BLaER1 treated with 17β-estradiol and CSF1 and Interleukin-3, amounts not matched to agents 10 nM and 100 nM (cell line): ENCODE data around the gene TTC8.

Source experiments
- H3K27ac ChIP-seq, 11 experiments: shearing (Covaris generic); formaldehyde crosslinking; 2 replicates each; pipeline ENCODE4 v1.8.1; 2022
- H3K27me3 ChIP-seq, 11 experiments: shearing (Covaris generic); formaldehyde crosslinking; 2 replicates each; pipeline ENCODE4 v1.8.1; 2022
- H3K36me3 ChIP-seq, 11 experiments: shearing (Covaris generic); formaldehyde crosslinking; 2 replicates each; pipeline ENCODE4 v1.8.1; 2022
- H3K4me1 ChIP-seq, 10 experiments: shearing (Covaris generic); formaldehyde crosslinking; 2 replicates each; pipeline ENCODE4 v1.8.1; 2022
- H3K4me2 ChIP-seq, 11 experiments: shearing (Covaris generic); formaldehyde crosslinking; 2 replicates each; pipeline ENCODE4 v1.8.1; 2022
- H3K4me3 ChIP-seq, 10 experiments: shearing (Covaris generic); formaldehyde crosslinking; 2 replicates each; pipeline ENCODE4 v1.8.1; 2022
- H3K9ac ChIP-seq, 11 experiments: shearing (Covaris generic); formaldehyde crosslinking; 2 replicates each; pipeline ENCODE4 v1.8.1; 2022
- H3K9me3 ChIP-seq, 11 experiments: shearing (Covaris generic); formaldehyde crosslinking; replicated peaks in 1 of 11; 2 replicates each; pipeline ENCODE4 v1.8.1; 2022
- H4K20me1 ChIP-seq, 11 experiments: shearing (Covaris generic); formaldehyde crosslinking; 2 replicates each; pipeline ENCODE4 v1.8.1; 2022
- Cebpa-rat ChIP-seq, 11 experiments: shearing (Covaris generic); IDR thresholded peaks; 2 replicates each; pipeline ENCODE4 v1.8.1; 2022

The TTC8 gene

DNA sequence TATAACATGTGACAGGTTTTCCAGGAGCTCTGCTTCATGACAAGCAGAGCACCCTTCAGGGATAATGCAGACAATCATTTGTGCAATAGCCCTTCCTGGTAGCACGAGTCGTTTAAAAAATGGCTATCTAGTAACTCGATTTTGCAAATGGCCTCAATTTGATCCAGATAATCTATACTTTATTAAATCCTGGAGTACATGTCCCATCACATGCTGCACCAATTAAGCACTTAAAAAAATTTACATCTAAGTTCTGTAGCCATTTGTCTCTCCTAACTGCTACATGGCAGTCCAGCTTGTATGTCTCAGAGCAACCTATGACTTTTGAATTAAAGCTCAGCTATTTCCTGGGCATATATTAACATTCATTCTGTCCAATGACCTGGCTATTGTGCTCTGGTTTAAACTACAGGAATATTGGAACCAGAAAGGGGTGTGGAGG lies 79.8 kb downstream of the TTC8 start:
- Histone ChIP-seq H3K4me3 (no peak overlapping the region), H3K9me3 (peaks cover 9 to 23% (median 17%) of the 10 kb centered on the region in 11 experiments; a peak in 20 of 22 replicates), H3K4me1 (no peaks in the 10 kb centered on the region), H3K27me3 (no peaks in the 10 kb centered on the region), H3K27ac (no peak overlapping the region), H3K36me3 (no peaks in the 10 kb centered on the region), H3K9ac (no peak overlapping the region), H4K20me1 (no peaks in the 10 kb centered on the region), H3K4me2 (no peak overlapping the region)
- no peak for TF ChIP-seq Cebpa-rat (IDR thresholded peaks at IDR 0.05)

DNA sequence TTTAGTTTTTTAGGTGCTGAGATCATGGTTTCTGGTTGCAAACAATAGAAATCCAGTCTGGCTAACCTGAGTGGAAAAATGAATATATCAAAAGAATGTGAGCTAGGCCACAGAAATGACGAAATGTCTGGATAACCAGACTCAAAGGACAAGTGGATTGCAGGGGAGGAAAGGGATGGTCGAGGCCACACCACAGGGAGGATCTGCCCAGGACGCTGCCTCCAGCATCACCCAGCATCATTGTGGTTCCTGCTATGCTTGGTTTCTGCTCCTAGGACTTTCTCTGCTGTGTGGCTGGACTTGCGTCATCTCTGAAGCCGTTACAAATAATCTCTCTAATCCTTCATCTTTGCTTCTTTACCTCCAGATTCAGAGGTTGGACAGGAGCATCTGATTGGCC lies 80.4 kb downstream of the TTC8 start:
- no peaks in the 10 kb centered on the region for H4K20me1 ChIP-seq
- H3K9ac ChIP-seq: no peak overlapping the region
- no peak overlapping the region for H3K27ac ChIP-seq
- TF ChIP-seq Cebpa-rat (IDR thresholded peaks at IDR 0.05): no peak
- H3K36me3 ChIP-seq: no peaks in the 10 kb centered on the region
- H3K27me3 ChIP-seq: no peaks in the 10 kb centered on the region
- H3K4me1 ChIP-seq: no peaks in the 10 kb centered on the region
- peaks cover 9 to 23% (median 17%) of the 10 kb centered on the region in 11 experiments; a peak in 20 of 22 replicates for H3K9me3 ChIP-seq
- H3K4me2 ChIP-seq: no peak overlapping the region
- H3K4me3 ChIP-seq: no peak overlapping the region

DNA sequence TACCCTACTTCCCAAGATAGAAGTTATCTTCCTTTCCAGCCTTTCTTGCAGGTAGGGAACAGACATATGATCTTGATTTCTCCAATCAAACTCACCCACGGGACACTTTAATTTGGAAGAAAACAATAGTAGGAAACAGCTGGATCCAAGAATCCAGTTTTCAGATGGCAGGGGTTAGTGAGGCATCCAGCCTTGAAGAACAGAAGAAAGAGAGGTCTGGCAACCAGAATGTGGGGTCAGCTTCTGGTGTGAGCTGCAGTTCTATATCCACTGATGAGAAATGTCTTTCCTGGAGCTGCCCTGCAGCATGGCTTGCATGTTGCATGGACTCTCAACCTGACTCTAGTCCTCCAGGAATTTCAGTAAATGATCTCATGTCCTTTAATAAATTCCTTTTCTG lies 83.8 kb downstream of the TTC8 start:
- no peak for TF ChIP-seq Cebpa-rat (IDR thresholded peaks at IDR 0.05)
- H3K27me3 ChIP-seq: no peaks in the 10 kb centered on the region
- H3K4me1 ChIP-seq: no peaks in the 10 kb centered on the region
- no peak overlapping the region for H3K4me2 ChIP-seq
- peaks cover 9 to 23% (median 18%) of the 10 kb centered on the region in 11 experiments; a peak in 20 of 22 replicates for H3K9me3 ChIP-seq
- no peak overlapping the region for H3K27ac ChIP-seq
- no peaks in the 10 kb centered on the region for H4K20me1 ChIP-seq
- no peak overlapping the region for H3K4me3 ChIP-seq
- H3K9ac ChIP-seq: no peak overlapping the region
- H3K36me3 ChIP-seq: no peaks in the 10 kb centered on the region

DNA sequence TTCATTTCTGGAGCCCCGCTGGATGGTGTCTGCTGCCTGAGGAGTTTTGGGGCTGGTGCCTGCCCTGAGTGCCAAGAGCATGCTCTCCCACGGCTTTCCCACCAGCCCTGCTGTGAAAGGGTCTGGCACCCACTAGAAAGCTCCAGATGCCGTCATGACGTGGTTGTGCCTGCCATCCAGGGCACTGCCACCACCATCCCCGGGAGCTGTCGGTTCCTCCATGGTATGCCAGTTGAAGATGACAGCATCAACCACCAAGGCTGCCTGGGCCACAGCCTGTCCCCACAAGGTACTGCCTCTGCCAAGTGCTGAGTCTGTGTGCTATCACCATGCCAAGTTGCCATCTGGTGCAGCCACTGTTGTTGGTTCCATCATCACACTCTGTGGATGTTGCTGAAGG lies 85.9 kb downstream of the TTC8 start:
- Histone ChIP-seq H3K9ac (no peak overlapping the region), H3K4me1 (no peaks in the 10 kb centered on the region), H3K4me2 (no peak overlapping the region), H3K27me3 (no peaks in the 10 kb centered on the region), H4K20me1 (no peaks in the 10 kb centered on the region), H3K4me3 (no peak overlapping the region), H3K9me3 (peaks cover 9 to 23% (median 18%) of the 10 kb centered on the region in 11 experiments; a peak in 20 of 22 replicates), H3K36me3 (no peaks in the 10 kb centered on the region), H3K27ac (no peak overlapping the region)
- no peak for TF ChIP-seq Cebpa-rat (IDR thresholded peaks at IDR 0.05)

DNA sequence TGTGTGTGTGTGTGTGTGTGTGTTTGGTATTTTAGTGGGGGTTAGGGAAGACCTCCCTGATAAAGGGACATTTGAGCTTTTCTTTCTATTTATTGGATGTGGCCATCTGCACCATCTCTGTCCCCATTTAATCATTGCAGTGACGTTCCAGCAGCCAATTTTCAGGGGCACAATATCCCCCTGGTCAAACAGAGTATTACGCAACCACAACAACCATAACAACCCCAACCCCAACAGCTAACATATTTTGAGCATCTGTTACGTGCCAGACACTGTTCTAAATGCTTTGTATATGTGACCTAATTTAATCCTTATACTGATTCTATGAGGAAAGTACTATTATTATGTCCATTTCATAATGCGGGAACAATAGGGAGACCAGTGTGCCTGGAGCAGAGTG lies 87.4 kb downstream of the TTC8 start:
- H3K4me2 ChIP-seq: no peak overlapping the region
- H3K27ac ChIP-seq: no peak overlapping the region
- no peaks in the 10 kb centered on the region for H3K36me3 ChIP-seq
- H4K20me1 ChIP-seq: no peaks in the 10 kb centered on the region
- peaks cover 9 to 16% (median 12%) of the 10 kb centered on the region in 11 experiments; a peak in 20 of 22 replicates for H3K9me3 ChIP-seq
- H3K9ac ChIP-seq: no peak overlapping the region
- H3K4me1 ChIP-seq: no peaks in the 10 kb centered on the region
- H3K4me3 ChIP-seq: no peak overlapping the region
- TF ChIP-seq Cebpa-rat (IDR thresholded peaks at IDR 0.05): peak in 7 of 11 experiments; percentile 15 to 82 (median 40); a peak in 9 of 22 replicates
- no peaks in the 10 kb centered on the region for H3K27me3 ChIP-seq

DNA sequence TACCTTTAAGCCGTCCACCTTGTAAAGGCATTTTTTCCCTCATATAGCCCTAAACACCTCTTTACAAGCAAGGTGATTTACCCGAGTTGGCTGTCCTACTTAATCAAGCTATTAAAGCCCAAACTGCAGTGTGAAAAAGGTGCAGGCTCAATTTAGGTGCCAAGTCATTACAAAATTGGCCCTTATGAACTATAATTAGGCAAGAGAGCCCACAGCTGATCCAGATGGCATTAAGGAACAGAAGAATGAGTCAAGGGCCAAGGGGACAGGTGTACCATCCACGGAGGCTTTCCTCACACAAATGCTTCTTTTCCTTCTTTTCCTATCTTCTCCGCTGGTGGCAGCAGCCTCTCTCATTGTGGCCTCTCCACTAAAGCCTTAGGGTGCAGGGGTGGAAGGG lies 90.5 kb downstream of the TTC8 start:
- Histone ChIP-seq H3K27ac (no peak overlapping the region), H3K4me2 (no peak overlapping the region), H4K20me1 (no peaks in the 10 kb centered on the region), H3K36me3 (no peaks in the 10 kb centered on the region), H3K27me3 (no peaks in the 10 kb centered on the region), H3K4me3 (no peak overlapping the region), H3K9ac (no peak overlapping the region), H3K4me1 (no peaks in the 10 kb centered on the region), H3K9me3 (0 out of 22 replicates have a peak, but pooled peaks cover 0 to 3% (median 0%) of the 10 kb centered on the region in 11 experiments)
- no peak for TF ChIP-seq Cebpa-rat (IDR thresholded peaks at IDR 0.05)

DNA sequence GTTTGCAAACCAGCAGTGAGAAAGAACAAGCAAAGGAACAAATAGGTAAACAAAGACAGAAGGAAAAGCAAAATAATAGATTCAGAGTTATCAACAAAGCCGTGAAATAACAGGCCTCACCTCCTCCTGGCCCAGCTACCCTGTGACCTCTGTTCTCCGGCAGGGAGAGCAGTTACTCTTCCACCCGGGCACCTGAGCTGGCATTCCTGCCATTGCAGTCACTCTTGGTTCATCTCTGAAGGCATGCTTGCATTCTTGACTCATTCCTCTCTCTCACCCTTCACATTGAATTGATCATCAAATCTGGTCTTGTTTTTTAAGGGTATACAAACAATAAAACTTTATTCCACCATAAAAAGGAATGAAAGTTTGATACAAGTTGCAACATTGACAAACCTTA lies 95.1 kb downstream of the TTC8 start:
- H3K36me3 ChIP-seq: no peaks in the 10 kb centered on the region
- no peak for TF ChIP-seq Cebpa-rat (IDR thresholded peaks at IDR 0.05)
- no peak overlapping the region for H3K4me2 ChIP-seq
- peaks cover 5 to 14% (median 9%) of the 10 kb centered on the region in 11 experiments; a peak in 16 of 22 replicates for H3K9me3 ChIP-seq
- no peak overlapping the region for H3K4me3 ChIP-seq
- H3K27ac ChIP-seq: no peak overlapping the region
- no peak overlapping the region for H3K9ac ChIP-seq
- no peaks in the 10 kb centered on the region for H3K4me1 ChIP-seq
- H4K20me1 ChIP-seq: no peaks in the 10 kb centered on the region
- no peaks in the 10 kb centered on the region for H3K27me3 ChIP-seq
